Raji (cell line): Measurements from ENCODE around the gene ATP6V0D1.
A peak's percentile ranks its signal among the peaks of the same experiment; 100 is the strongest.

ENCODE experiments used
- POLR2A ChIP-seq: IDR thresholded peaks from 2 replicates; pipeline ENCODE4 v1.6.1; 2011; ENCODE audit warnings: low read depth, low read length, control low read depth; ENCODE audit not compliant: insufficient read depth

Gene ATP6V0D1

GRCh38 chr16:67480833-67481560 is at the start of gene ATP6V0D1:
Gene ATP6V0D1, minus strand, starts transcription at chr16:67481157. Its CDS starts 71 bp downstream, at chr16:67481086.
- peak; percentile 64 for TF ChIP-seq POLR2A

- no peak; the same call in none of the 2 replicates for TF ChIP-seq POLR2A
Observed at GRCh38 chr16:67530013-67530939, 49.3 kb upstream of the ATP6V0D1 start.

- TF ChIP-seq POLR2A = no peak
Observed at GRCh38 chr16:67529582-67530012, 48.6 kb upstream of the ATP6V0D1 start.

- no peak for TF ChIP-seq POLR2A
Observed at GRCh38 chr16:67528870-67529581, 48.1 kb upstream of the ATP6V0D1 start.

- TF ChIP-seq POLR2A = no peak
Observed at GRCh38 chr16:67528222-67528869, 47.4 kb upstream of the ATP6V0D1 start, which contains the start of gene RIPOR1. Gene RIPOR1, plus strand, starts transcription at chr16:67528829. Its CDS starts 9,618 bp downstream, at chr16:67538447.

- no peak for TF ChIP-seq POLR2A
Observed at GRCh38 chr16:67526149-67526791, 45.3 kb upstream of the ATP6V0D1 start.

- TF ChIP-seq POLR2A = no peak
Observed at GRCh38 chr16:67525176-67525860, 44.4 kb upstream of the ATP6V0D1 start.

GRCh38 chr16:67521095-67521804 is 40.3 kb upstream of the ATP6V0D1 start:
- TF ChIP-seq POLR2A = peak; percentile 54

- no peak for TF ChIP-seq POLR2A
Observed at GRCh38 chr16:67519242-67519641, 38.3 kb upstream of the ATP6V0D1 start.

- TF ChIP-seq POLR2A = no peak
Observed at GRCh38 chr16:67518676-67519075, 37.7 kb upstream of the ATP6V0D1 start.

- 0 out of 2 replicates have a peak, but pooled peaks have one; percentile 35 for TF ChIP-seq POLR2A
Observed at GRCh38 chr16:67517661-67518423, 36.9 kb upstream of the ATP6V0D1 start.

- no peak for TF ChIP-seq POLR2A
Observed at GRCh38 chr16:67517155-67517445, 36.1 kb upstream of the ATP6V0D1 start.
